ENCODE data around the gene HLA-C.

- TF ChIP-seq CTCF (conservative IDR thresholded peaks at IDR 0.05; ENCODE audit: low read length) (no peak), EZH2phosphoT487 (IDR thresholded peaks at IDR 0.05; ENCODE audit: borderline replicate concordance, low read depth, low read length) (no peak)
Measured at GRCh38 chr6:31309641-31310040, 37.7 kb upstream of the HLA-C start.

All from OCI-LY7 (cell line).